NB4 (cell line): ENCODE measurements around the gene TMEM52.

Source experiments
- DNase-seq: peaks from one replicate; pipeline ENCODE4 v3.0.0; 2010; ENCODE audit warnings: low read depth
- H3K4me3 ChIP-seq: one replicate; pipeline ENCODE4 v1.5.1; 2011; ENCODE audit warnings: mild to moderate bottlenecking, low read depth, low read length, moderate library complexity
- CTCF ChIP-seq: IDR thresholded peaks from one replicate; pipeline ENCODE4 v1.5.1; 2012; ENCODE audit warnings: low read depth, low read length
- MAX ChIP-seq: IDR thresholded peaks from 2 replicates; pipeline ENCODE4 v1.6.1; 2011; ENCODE audit warnings: low read depth, low read length
- MYC ChIP-seq: IDR thresholded peaks from 2 replicates; pipeline ENCODE4 v1.6.1; 2011; ENCODE audit warnings: low read depth, low read length
- POLR2A ChIP-seq: IDR thresholded peaks from 2 replicates; pipeline ENCODE4 v1.6.1; 2011; ENCODE audit warnings: mild to moderate bottlenecking; ENCODE audit not compliant: insufficient read length; ENCODE audit errors: extremely low read depth

TMEM52 gene

GRCh38 chr1:1940123-1940425 lies 21.0 kb upstream of the TMEM52 start:
- no peak for DNase-seq
- H3K4me3 ChIP-seq: no peak overlapping the region
- TF ChIP-seq CTCF: no peak
- no peak for TF ChIP-seq POLR2A
- TF ChIP-seq MYC: no peak
- no peak for TF ChIP-seq MAX

- no peak overlapping the region for H3K4me3 ChIP-seq
- TF ChIP-seq POLR2A (no peak), CTCF (no peak), MYC (no peak), MAX (no peak)
- no peak for DNase-seq
Measured at GRCh38 chr1:1939296-1940122, 20.4 kb upstream of the TMEM52 start.

- TF ChIP-seq CTCF: no peak
- TF ChIP-seq MAX: no peak
- TF ChIP-seq POLR2A: no peak
- DNase-seq: no peak
- no peak overlapping the region for H3K4me3 ChIP-seq
Measured at GRCh38 chr1:1938613-1939295, 19.7 kb upstream of the TMEM52 start.

GRCh38 chr1:1938276-1938573 lies 19.1 kb upstream of the TMEM52 start:
- TF ChIP-seq CTCF: no peak
- no peak for TF ChIP-seq MAX
- TF ChIP-seq MYC: no peak
- TF ChIP-seq POLR2A: no peak
- H3K4me3 ChIP-seq: no peak overlapping the region
- no peak for DNase-seq

GRCh38 chr1:1937549-1938275 lies 18.6 kb upstream of the TMEM52 start:
- H3K4me3 ChIP-seq: no peak overlapping the region
- TF ChIP-seq MYC (no peak), CTCF (no peak), MAX (no peak), POLR2A (no peak)
- no peak for DNase-seq
